Measurements from ENCODE around the gene AMH.

Gene AMH

GRCh38 chr19:2288338-2288817 lies 39.3 kb downstream of the AMH start:
- Histone ChIP-seq H3K9ac (ENCODE audit: low read depth, low read length, poor library complexity) (no peak overlapping the region), H4K91ac (ENCODE audit: low read depth, low read length, poor library complexity) (no peak overlapping the region), H3K4me3 (ENCODE audit: low read length in 2 of 2) (peak overlapping the region in 1 of 2 donors; percentile 26), H3K36me3 (replicated peaks in 1 of 2; ENCODE audit: control insufficient read depth in 2 of 2, insufficient read depth in 2 of 2, low read length in 2 of 2) (no peaks in the 10 kb centered on the region), H3K27ac (replicated peaks; ENCODE audit: low read length) (no peak overlapping the region), H4K8ac (ENCODE audit: low read depth, low read length) (peak overlapping the region; percentile 65), H2BK120ac (ENCODE audit: low read depth, low read length) (no peak overlapping the region), H3K14ac (ENCODE audit: low read length) (peak overlapping the region; percentile 82), H2BK15ac (ENCODE audit: low read length) (peak overlapping the region; percentile 75), H3K4ac (ENCODE audit: low read length) (no peak overlapping the region), H2BK5ac (ENCODE audit: low read length) (no peak overlapping the region), H3K9me3 (replicated peaks in 1 of 2; ENCODE audit: control insufficient read depth in 2 of 2, insufficient read depth in 1 of 2, low read depth in 1 of 2, low read length in 2 of 2) (peaks cover 0 to 4% of the 10 kb centered on the region in 2 donors), H2AFZ (ENCODE audit: low read length) (no peak overlapping the region), H3K4me1 (ENCODE audit: control insufficient read depth in 2 of 2, insufficient read depth in 1 of 2, low read depth in 1 of 2, low read length in 2 of 2) (peaks cover 0 to 14% of the 10 kb centered on the region in 2 donors), H3K23ac (ENCODE audit: low read depth, low read length, poor library complexity) (peak overlapping the region; percentile 93), H3K79me1 (ENCODE audit: low read depth, low read length) (peaks cover 3% of the 10 kb centered on the region), H2AK5ac (ENCODE audit: low read depth, low read length) (peak overlapping the region; percentile 47), H3K27me3 (ENCODE audit: control insufficient read depth in 3 of 3, insufficient read depth in 3 of 3, low read depth in 1 of 3, low read length in 3 of 3) (peaks cover 32 to 63% (median 38%) of the 10 kb centered on the region in 3 experiments), H3K18ac (ENCODE audit: low read length) (peak overlapping the region; percentile 64), H2BK12ac (ENCODE audit: low read length) (peak overlapping the region; percentile 22), H3K4me2 (ENCODE audit: insufficient read depth, low read length, poor library complexity, severe bottlenecking) (no peak overlapping the region)
- no CpG with 5 or more reads among the region's 17 CpGs for WGBS, 2 donors (ENCODE audit: extremely low coverage in 2 of 2, insufficient read length in 2 of 2, insufficient replicate concordance in 1 of 2)
- DNase-seq (ENCODE audit: low spot score), result no peak

DNA sequence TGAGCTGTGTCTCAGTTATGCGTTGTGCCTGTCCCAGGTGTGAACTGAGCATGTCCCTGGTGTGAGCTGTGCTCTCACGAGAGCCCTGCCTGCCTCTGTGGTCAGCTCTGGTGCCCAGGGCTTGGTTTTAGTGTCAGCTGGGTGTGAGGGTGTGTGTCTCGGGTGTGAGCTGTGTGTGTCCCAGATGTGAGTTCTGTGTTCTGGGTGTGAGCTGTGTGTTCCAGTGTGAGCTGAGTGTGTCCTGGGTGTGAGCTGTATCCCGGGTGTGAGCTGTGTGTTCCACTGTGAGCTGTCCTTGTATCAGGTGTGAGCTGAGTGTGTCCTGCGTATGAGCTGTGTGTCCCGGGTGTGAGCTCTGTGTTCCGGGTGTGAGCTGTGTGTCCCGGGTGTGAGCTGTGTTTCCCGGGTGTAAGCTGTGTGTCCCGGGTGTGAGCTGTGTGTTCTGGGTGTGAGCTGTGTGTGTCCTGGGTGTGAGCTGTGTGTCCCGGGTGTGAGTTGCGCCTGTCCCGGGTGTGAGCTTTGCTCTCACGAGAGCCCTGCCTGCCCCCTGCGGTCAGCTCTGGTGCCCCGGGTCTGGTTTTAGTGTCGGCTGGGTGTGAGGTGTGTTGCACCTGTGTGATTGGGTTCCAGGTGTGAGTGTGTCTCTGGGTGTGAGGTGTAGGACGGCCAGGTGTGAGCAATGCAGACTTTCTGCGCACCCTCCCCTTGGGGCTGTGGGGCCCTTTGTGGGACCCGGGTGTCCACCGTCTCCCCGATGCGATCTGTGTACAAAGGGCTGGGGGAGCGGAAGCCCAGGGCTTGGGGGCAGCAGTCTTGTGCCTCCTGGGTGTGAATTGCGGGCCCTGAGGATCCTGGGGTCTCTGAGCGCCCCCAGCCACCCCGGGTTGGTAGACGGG lies 39.9 kb downstream of the AMH start:
- Histone ChIP-seq H4K91ac (ENCODE audit: low read depth, low read length, poor library complexity) (peak overlapping the region; percentile 43), H2AFZ (ENCODE audit: low read length) (peak overlapping the region; percentile 73), H3K23ac (ENCODE audit: low read depth, low read length, poor library complexity) (peak overlapping the region; percentile 93), H2BK120ac (ENCODE audit: low read depth, low read length) (no peak overlapping the region), H3K27me3 (ENCODE audit: control insufficient read depth in 3 of 3, insufficient read depth in 3 of 3, low read depth in 1 of 3, low read length in 3 of 3) (peaks cover 36 to 66% (median 38%) of the 10 kb centered on the region in 3 experiments), H3K4me1 (ENCODE audit: control insufficient read depth in 2 of 2, insufficient read depth in 1 of 2, low read depth in 1 of 2, low read length in 2 of 2) (peaks cover 0 to 14% of the 10 kb centered on the region in 2 donors), H3K27ac (replicated peaks; ENCODE audit: low read length) (no peak overlapping the region), H4K8ac (ENCODE audit: low read depth, low read length) (no peak overlapping the region), H2AK5ac (ENCODE audit: low read depth, low read length) (peak overlapping the region; percentile 47), H2BK5ac (ENCODE audit: low read length) (no peak overlapping the region), H3K18ac (ENCODE audit: low read length) (peak overlapping the region; percentile 27), H2BK12ac (ENCODE audit: low read length) (no peak overlapping the region), H3K4me2 (ENCODE audit: insufficient read depth, low read length, poor library complexity, severe bottlenecking) (no peak overlapping the region), H3K9ac (ENCODE audit: low read depth, low read length, poor library complexity) (no peak overlapping the region), H3K4me3 (ENCODE audit: low read length in 2 of 2) (peak overlapping the region in 1 of 2 donors; percentile 26), H3K14ac (ENCODE audit: low read length) (no peak overlapping the region), H2BK15ac (ENCODE audit: low read length) (peak overlapping the region; percentile 75), H3K9me3 (replicated peaks in 1 of 2; ENCODE audit: control insufficient read depth in 2 of 2, insufficient read depth in 1 of 2, low read depth in 1 of 2, low read length in 2 of 2) (peaks cover 0 to 4% of the 10 kb centered on the region in 2 donors), H3K4ac (ENCODE audit: low read length) (no peak overlapping the region), H3K36me3 (replicated peaks in 1 of 2; ENCODE audit: control insufficient read depth in 2 of 2, insufficient read depth in 2 of 2, low read length in 2 of 2) (no peaks in the 10 kb centered on the region), H3K79me1 (ENCODE audit: low read depth, low read length) (peaks cover 3% of the 10 kb centered on the region)
- WGBS, 2 donors (ENCODE audit: extremely low coverage in 2 of 2, insufficient read length in 2 of 2, insufficient replicate concordance in 1 of 2), result no CpG with 5 or more reads among the region's 28 CpGs
- no peak for DNase-seq (ENCODE audit: low spot score)

DNA sequence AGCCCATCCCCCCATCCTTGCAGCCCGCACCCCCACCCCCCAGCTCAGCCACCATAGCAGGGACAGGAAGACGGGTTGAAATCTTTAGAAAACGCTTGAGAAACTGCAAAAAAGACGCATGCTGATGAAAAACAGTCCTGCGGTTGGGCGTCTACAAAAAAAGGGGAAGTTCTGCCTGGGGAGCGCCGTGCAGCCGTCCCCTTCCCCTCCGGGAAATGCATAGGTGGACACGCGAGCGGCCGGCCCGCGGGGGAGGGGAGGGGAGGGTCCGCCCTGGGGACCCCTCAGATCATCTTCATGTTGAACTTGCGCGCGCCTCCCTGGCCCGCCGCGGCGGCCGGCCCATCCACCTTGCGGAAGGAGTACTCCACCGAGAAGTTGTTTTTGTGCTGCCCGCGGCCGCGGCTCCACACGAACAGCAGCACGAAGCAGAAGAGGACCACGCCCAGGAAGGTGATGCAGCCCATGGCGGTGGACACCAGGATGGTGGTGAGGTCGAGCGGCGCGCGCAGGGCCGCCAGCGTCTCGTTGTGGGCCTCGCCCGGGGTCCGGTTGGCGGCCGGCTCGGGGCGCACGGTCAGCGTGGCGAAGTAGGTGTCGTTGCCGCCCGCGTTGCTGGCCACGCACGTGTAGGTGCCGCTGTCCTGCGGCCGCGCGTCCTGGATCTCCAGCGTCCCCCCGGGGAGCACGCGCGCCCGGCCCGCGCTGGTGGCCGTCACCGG lies 40.8 kb downstream of the AMH start:
- peak overlapping the region; percentile 73 for H2AFZ ChIP-seq (ENCODE audit: low read length)
- no peak overlapping the region for H2BK120ac ChIP-seq (ENCODE audit: low read depth, low read length)
- no peaks in the 10 kb centered on the region for H3K36me3 ChIP-seq (replicated peaks in 1 of 2; ENCODE audit: control insufficient read depth in 2 of 2, insufficient read depth in 2 of 2, low read length in 2 of 2)
- WGBS, 2 donors (ENCODE audit: extremely low coverage in 2 of 2, insufficient read length in 2 of 2, insufficient replicate concordance in 1 of 2), result no CpG with 5 or more reads among the region's 74 CpGs
- DNase-seq (ENCODE audit: low spot score), result no peak
- H2AK5ac ChIP-seq (ENCODE audit: low read depth, low read length), result no peak overlapping the region
- peaks cover 37 to 69% (median 38%) of the 10 kb centered on the region in 3 experiments for H3K27me3 ChIP-seq (ENCODE audit: control insufficient read depth in 3 of 3, insufficient read depth in 3 of 3, low read depth in 1 of 3, low read length in 3 of 3)
- no peak overlapping the region for H3K4ac ChIP-seq (ENCODE audit: low read length)
- peaks cover 2 to 14% of the 10 kb centered on the region in 2 donors for H3K4me1 ChIP-seq (ENCODE audit: control insufficient read depth in 2 of 2, insufficient read depth in 1 of 2, low read depth in 1 of 2, low read length in 2 of 2)
- no peak overlapping the region for H4K91ac ChIP-seq (ENCODE audit: low read depth, low read length, poor library complexity)
- no peak overlapping the region for H2BK5ac ChIP-seq (ENCODE audit: low read length)
- H3K14ac ChIP-seq (ENCODE audit: low read length), result peak overlapping the region; percentile 71
- no peak overlapping the region for H3K9ac ChIP-seq (ENCODE audit: low read depth, low read length, poor library complexity)
- H4K8ac ChIP-seq (ENCODE audit: low read depth, low read length), result no peak overlapping the region
- H3K4me2 ChIP-seq (ENCODE audit: insufficient read depth, low read length, poor library complexity, severe bottlenecking), result peak overlapping the region; percentile 33
- H3K9me3 ChIP-seq (replicated peaks in 1 of 2; ENCODE audit: control insufficient read depth in 2 of 2, insufficient read depth in 1 of 2, low read depth in 1 of 2, low read length in 2 of 2), result peaks cover 0 to 4% of the 10 kb centered on the region in 2 donors
- H3K23ac ChIP-seq (ENCODE audit: low read depth, low read length, poor library complexity), result peak overlapping the region; percentile 93
- H2BK12ac ChIP-seq (ENCODE audit: low read length), result no peak overlapping the region
- no peak overlapping the region for H2BK15ac ChIP-seq (ENCODE audit: low read length)
- H3K79me1 ChIP-seq (ENCODE audit: low read depth, low read length), result peaks cover 3% of the 10 kb centered on the region
- H3K4me3 ChIP-seq (ENCODE audit: low read length in 2 of 2), result no peak overlapping the region
- H3K18ac ChIP-seq (ENCODE audit: low read length), result peak overlapping the region; percentile 64
- no peak overlapping the region for H3K27ac ChIP-seq (replicated peaks; ENCODE audit: low read length)
